HK-2 (cell line): ENCODE measurements around the gene HLA-G.
"Not testable (repeated sequence)": the region's sequence is repeated elsewhere in the genome, so short reads cannot be mapped to it uniquely, and the experiment has no call there.

Source experiments
- DNase-seq: peaks from one replicate; pipeline ENCODE4 v3.0.0-alpha.2; 2018; ENCODE audit not compliant: unreplicated experiment

Gene HLA-G

GRCh38 chr6:29827579-29828470, at the start of gene HLA-G:
Gene HLA-G, plus strand, starts transcription at chr6:29827825. Its CDS starts 20 bp downstream, at chr6:29827845.
- no peak for DNase-seq

GRCh38 chr6:29780019-29780698, 47.5 kb upstream of the HLA-G start:
- DNase-seq: not testable (repeated sequence)

- DNase-seq: no peak
Observed at GRCh38 chr6:29789176-29789575, 38.4 kb upstream of the HLA-G start.

GRCh38 chr6:29790626-29791025, 37.0 kb upstream of the HLA-G start:
- DNase-seq: peak; percentile 25

GRCh38 chr6:29791162-29791561, 36.5 kb upstream of the HLA-G start:
- no peak for DNase-seq

- no peak for DNase-seq
Observed at GRCh38 chr6:29791786-29792122, 35.9 kb upstream of the HLA-G start.

GRCh38 chr6:29792123-29793035, 35.2 kb upstream of the HLA-G start:
- peak; percentile 54 for DNase-seq

- no peak for DNase-seq
Observed at GRCh38 chr6:29793036-29793356, 34.6 kb upstream of the HLA-G start.

- DNase-seq: no peak
Observed at GRCh38 chr6:29793796-29794195, 33.8 kb upstream of the HLA-G start.

- DNase-seq: no peak
Observed at GRCh38 chr6:29796026-29796425, 31.6 kb upstream of the HLA-G start.

GRCh38 chr6:29797135-29797534, 30.5 kb upstream of the HLA-G start:
- peak; percentile 17 for DNase-seq

GRCh38 chr6:29797966-29798365, 29.7 kb upstream of the HLA-G start:
- no peak for DNase-seq

- DNase-seq: no peak
Observed at GRCh38 chr6:29800254-29800653, 27.4 kb upstream of the HLA-G start.

- DNase-seq: no peak
Observed at GRCh38 chr6:29806387-29806786, 21.2 kb upstream of the HLA-G start.

GRCh38 chr6:29809249-29809648, 18.4 kb upstream of the HLA-G start:
- no peak for DNase-seq

- DNase-seq: no peak
Observed at GRCh38 chr6:29810371-29810770, 17.3 kb upstream of the HLA-G start.

GRCh38 chr6:29811377-29811776, 16.2 kb upstream of the HLA-G start:
- no peak for DNase-seq

- no peak for DNase-seq
Observed at GRCh38 chr6:29813066-29813465, 14.6 kb upstream of the HLA-G start.

GRCh38 chr6:29813809-29814208, 13.8 kb upstream of the HLA-G start:
- DNase-seq: peak; percentile 58

GRCh38 chr6:29814379-29815117, 13.1 kb upstream of the HLA-G start:
- DNase-seq: no peak

GRCh38 chr6:29815118-29815750, 12.4 kb upstream of the HLA-G start:
- DNase-seq: no peak
